Activated naive CD8-positive, alpha-beta T cell (primary cell): ENCODE data around the gene TRIM62.
"Not testable (repeated sequence)": the region's sequence is repeated elsewhere in the genome, so short reads cannot be mapped to it uniquely, and the experiment has no call there.

Experiments
- H3K27ac Mint-ChIP-seq: one replicate; pipeline ENCODE4 v1.8.0; 2021; ENCODE audit warnings: mixed read lengths
- H3K27me3 Mint-ChIP-seq: one replicate; pipeline ENCODE4 v1.8.0; 2021; ENCODE audit warnings: mixed read lengths
- H3K36me3 Mint-ChIP-seq: one replicate; pipeline ENCODE4 v1.8.0; 2021; ENCODE audit warnings: mixed read lengths
- H3K4me1 Mint-ChIP-seq: one replicate; pipeline ENCODE4 v1.8.0; 2021; ENCODE audit warnings: low read depth, mixed read lengths
- H3K4me3 Mint-ChIP-seq: one replicate; pipeline ENCODE4 v1.8.0; 2021; ENCODE audit warnings: mild to moderate bottlenecking, mixed read lengths
- H3K9me3 Mint-ChIP-seq: one replicate; pipeline ENCODE4 v1.8.0; 2021; ENCODE audit warnings: low read depth, mixed read lengths

TRIM62 gene

DNA sequence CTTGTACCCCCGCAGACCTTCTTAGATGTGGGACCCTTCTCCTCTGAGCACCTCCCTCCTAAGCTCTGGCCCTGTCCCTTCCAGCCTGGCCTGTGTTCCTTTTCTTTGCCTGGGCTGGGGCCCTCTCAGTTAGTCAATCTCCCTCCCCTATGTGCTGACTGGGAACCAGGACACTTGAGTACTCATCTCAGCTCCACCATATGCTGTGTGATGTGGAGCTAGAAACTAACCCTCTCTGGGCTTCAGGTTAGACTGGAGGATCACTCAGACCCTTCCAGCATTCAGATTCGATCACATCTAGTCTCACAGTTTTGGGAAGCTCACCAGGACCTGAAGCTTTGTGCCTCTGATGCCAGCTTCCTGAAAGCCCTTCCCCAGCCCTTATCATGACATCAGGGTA, 40.6 kb downstream of the TRIM62 start:
- no peak overlapping the region for H3K4me3 Mint-ChIP-seq
- no peaks in the 10 kb centered on the region for H3K9me3 Mint-ChIP-seq
- no peaks in the 10 kb centered on the region for H3K27me3 Mint-ChIP-seq
- no peak overlapping the region for H3K27ac Mint-ChIP-seq
- peaks cover 7% of the 10 kb centered on the region for H3K4me1 Mint-ChIP-seq
- H3K36me3 Mint-ChIP-seq, result no peaks in the 10 kb centered on the region

DNA sequence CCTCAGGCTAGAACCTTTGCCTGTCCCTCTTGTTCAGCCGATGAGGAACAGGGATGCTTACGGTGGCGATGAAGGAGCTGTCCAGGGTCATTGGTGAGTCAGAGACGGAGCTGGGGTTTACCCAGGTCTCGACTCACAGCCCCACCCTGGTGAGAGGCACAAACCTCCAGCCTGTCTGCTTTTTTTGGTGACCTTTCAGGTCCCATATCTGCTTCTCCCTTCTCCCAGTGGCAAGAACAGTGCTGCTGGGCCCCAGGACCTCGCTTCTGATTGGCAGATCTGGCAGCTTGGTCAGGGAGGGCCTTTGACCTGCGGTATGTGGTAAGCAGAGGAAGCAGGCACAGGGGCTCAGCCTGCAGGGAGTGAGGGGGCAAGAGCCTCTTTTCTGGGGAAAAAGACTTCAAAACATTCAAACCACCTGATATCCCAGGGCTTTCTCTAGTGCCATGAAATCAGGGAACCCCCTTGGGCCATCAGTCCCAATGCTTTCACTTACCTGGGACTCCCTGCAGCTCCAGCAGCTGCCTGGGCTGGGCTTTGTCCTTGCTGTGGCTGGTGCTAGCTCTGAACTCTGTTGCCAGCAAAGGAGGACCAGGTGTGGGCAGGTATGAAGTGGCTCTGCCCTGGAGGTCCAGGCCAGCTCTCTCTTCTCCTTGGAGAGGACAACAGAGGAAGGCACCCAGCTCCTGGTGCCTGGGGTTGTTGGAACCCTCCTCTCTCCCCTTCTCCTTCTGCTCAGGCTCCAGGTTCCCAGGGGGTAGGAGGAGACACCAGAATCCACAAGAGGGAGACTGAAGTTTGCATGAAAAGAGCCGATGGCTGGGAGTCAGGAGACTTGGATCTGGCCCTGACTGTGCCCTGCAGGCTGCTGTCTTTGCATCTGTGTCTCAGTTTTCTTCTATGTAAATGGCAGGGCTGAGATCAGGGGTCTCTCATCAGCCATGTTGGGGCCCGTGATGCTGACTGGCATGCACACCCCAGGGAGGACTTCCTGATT, 41.4 kb downstream of the TRIM62 start:
- peaks cover 8% of the 10 kb centered on the region for H3K4me1 Mint-ChIP-seq
- H3K27me3 Mint-ChIP-seq, result no peaks in the 10 kb centered on the region
- H3K4me3 Mint-ChIP-seq, result no peak overlapping the region
- no peaks in the 10 kb centered on the region for H3K9me3 Mint-ChIP-seq
- no peaks in the 10 kb centered on the region for H3K36me3 Mint-ChIP-seq
- no peak overlapping the region for H3K27ac Mint-ChIP-seq

DNA sequence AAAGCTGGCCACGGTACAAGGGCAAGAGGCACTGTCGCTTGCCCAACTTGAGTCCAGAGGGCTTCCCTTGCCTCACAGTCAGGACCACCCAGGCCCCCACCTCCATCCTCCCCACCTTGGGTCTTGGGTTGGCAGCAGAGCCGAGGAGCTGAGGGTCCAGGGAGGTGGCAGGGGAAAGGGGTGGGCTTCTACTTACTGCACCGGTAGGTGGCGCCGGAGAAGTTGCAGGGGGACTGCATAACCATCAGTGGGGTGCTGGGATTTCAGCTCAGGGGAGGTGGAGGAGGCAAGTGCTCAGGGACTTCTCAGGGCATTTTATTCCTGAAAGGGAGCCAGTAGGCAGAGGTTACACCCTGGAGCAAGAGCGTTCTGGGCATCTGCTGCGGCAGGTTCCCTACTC, 44.0 kb downstream of the TRIM62 start:
- Mint-ChIP-seq H3K27me3 (no peaks in the 10 kb centered on the region), H3K27ac (no peak overlapping the region), H3K4me1 (peaks cover 9% of the 10 kb centered on the region), H3K9me3 (no peaks in the 10 kb centered on the region), H3K36me3 (no peaks in the 10 kb centered on the region), H3K4me3 (no peak overlapping the region)

GRCh38 chr1:33136041-33136440, 45.8 kb downstream of the TRIM62 start:
- H3K27ac Mint-ChIP-seq, H3K36me3 Mint-ChIP-seq, H3K4me3 Mint-ChIP-seq, H3K4me1 Mint-ChIP-seq, H3K9me3 Mint-ChIP-seq, H3K27me3 Mint-ChIP-seq: not testable (repeated sequence)

GRCh38 chr1:33133478-33134105, 48.3 kb downstream of the TRIM62 start:
- no peaks in the 10 kb centered on the region for H3K9me3 Mint-ChIP-seq
- no peak overlapping the region for H3K27ac Mint-ChIP-seq
- peaks cover 2% of the 10 kb centered on the region for H3K36me3 Mint-ChIP-seq
- no peaks in the 10 kb centered on the region for H3K27me3 Mint-ChIP-seq
- peaks cover 26% of the 10 kb centered on the region for H3K4me1 Mint-ChIP-seq
- H3K4me3 Mint-ChIP-seq, result no peak overlapping the region

DNA sequence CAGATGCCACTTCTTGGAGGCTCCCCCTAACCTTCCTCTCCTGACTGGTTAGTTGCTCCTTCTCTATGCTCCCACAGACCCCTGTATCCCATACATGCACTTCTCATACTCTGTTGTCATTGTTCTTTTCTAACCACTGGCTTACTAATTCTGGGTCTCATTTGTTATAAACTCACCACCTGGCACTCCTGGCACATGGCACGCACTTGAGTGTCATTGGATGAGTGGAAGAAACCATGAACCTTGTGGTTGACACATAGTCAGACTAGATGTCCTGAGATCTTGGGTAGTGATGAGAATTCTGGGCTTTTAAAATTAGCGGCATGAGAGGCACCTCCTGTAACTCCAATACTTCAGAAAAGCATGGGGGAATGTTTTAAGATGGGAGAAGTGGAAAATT, 49.3 kb downstream of the TRIM62 start:
- Mint-ChIP-seq H3K4me1 (peaks cover 34% of the 10 kb centered on the region), H3K36me3 (peaks cover 2% of the 10 kb centered on the region), H3K4me3 (no peak overlapping the region), H3K27me3 (no peaks in the 10 kb centered on the region), H3K9me3 (no peaks in the 10 kb centered on the region), H3K27ac (peak overlapping the region; percentile 22)

GRCh38 chr1:33131191-33131590, 50.7 kb downstream of the TRIM62 start:
- Mint-ChIP-seq H3K4me1 (peaks cover 43% of the 10 kb centered on the region), H3K27me3 (no peaks in the 10 kb centered on the region), H3K9me3 (no peaks in the 10 kb centered on the region), H3K36me3 (peaks cover 2% of the 10 kb centered on the region), H3K4me3 (no peak overlapping the region), H3K27ac (no peak overlapping the region)

DNA sequence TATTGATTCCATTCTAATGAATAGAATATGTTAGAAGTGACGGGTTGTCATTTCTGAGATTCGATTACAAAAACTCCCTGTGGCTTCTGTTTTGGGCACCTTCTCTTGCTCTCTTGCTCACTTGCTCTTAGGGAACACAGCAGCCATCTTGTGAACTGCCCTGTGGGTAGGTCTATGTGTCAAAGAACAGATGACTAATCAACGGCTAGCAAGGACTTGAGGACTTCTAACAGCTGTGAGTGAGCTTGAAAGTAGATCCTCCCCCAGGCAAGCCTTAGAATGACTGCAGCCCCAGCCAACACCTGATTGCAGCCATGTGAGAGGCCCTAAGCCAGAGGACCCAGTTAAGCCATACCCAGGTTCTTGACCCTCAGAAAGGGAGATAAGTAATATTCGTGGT, 51.5 kb downstream of the TRIM62 start:
- Mint-ChIP-seq H3K27me3 (no peaks in the 10 kb centered on the region), H3K4me1 (peaks cover 49% of the 10 kb centered on the region), H3K27ac (peak overlapping the region; percentile 18), H3K9me3 (no peaks in the 10 kb centered on the region), H3K36me3 (peaks cover 7% of the 10 kb centered on the region), H3K4me3 (no peak overlapping the region)

- Mint-ChIP-seq H3K36me3 (peaks cover 9% of the 10 kb centered on the region), H3K27ac (peak overlapping the region; percentile 76), H3K27me3 (no peaks in the 10 kb centered on the region), H3K4me1 (peaks cover 51% of the 10 kb centered on the region), H3K4me3 (peak overlapping the region; percentile 70), H3K9me3 (no peaks in the 10 kb centered on the region)
These were observed 53.1 kb downstream of the TRIM62 start for GRCh38 chr1:33128781-33129180.

- Mint-ChIP-seq H3K9me3 (no peaks in the 10 kb centered on the region), H3K27me3 (no peaks in the 10 kb centered on the region), H3K36me3 (peaks cover 7% of the 10 kb centered on the region), H3K4me1 (peaks cover 48% of the 10 kb centered on the region), H3K4me3 (peak overlapping the region; percentile 96), H3K27ac (peak overlapping the region; percentile 97)
These were observed 54.6 kb downstream of the TRIM62 start for GRCh38 chr1:33127001-33127823.

- no peaks in the 10 kb centered on the region for H3K9me3 Mint-ChIP-seq
- H3K27ac Mint-ChIP-seq, result peak overlapping the region; percentile 97
- H3K4me1 Mint-ChIP-seq, result peaks cover 48% of the 10 kb centered on the region
- H3K36me3 Mint-ChIP-seq, result peaks cover 7% of the 10 kb centered on the region
- H3K4me3 Mint-ChIP-seq, result peak overlapping the region; percentile 96
- H3K27me3 Mint-ChIP-seq, result no peaks in the 10 kb centered on the region
These were observed 55.3 kb downstream of the TRIM62 start for GRCh38 chr1:33126411-33127000.

DNA sequence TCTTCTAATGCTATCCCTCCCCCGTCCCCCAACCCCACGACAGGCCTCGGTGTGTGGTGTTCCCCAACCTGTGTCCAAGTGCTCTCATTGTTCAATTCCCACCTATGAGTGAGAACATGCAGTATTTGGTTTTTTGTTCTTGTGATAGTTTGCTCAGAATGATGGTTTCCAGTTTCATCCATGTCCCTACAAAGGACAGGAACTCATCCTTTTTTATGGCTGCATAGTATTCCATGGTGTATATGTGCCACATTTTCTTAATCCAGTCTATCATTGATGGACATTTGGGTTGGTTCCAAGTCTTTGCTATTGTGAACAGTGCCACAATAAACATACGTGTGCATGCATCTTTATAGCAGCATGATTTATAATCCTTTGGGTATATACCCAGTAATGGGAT, 57.2 kb downstream of the TRIM62 start:
- not testable (repeated sequence) for H3K36me3 Mint-ChIP-seq, H3K9me3 Mint-ChIP-seq, H3K4me3 Mint-ChIP-seq, H3K27ac Mint-ChIP-seq, H3K27me3 Mint-ChIP-seq
- H3K4me1 Mint-ChIP-seq, result peaks cover 38% of the 10 kb centered on the region

- Mint-ChIP-seq H3K4me3 (no peak overlapping the region), H3K4me1 (peaks cover 24% of the 10 kb centered on the region), H3K27ac (no peak overlapping the region), H3K36me3 (peaks cover 7% of the 10 kb centered on the region), H3K9me3 (no peaks in the 10 kb centered on the region), H3K27me3 (no peaks in the 10 kb centered on the region)
These were observed 58.6 kb downstream of the TRIM62 start for GRCh38 chr1:33123266-33123665.

DNA sequence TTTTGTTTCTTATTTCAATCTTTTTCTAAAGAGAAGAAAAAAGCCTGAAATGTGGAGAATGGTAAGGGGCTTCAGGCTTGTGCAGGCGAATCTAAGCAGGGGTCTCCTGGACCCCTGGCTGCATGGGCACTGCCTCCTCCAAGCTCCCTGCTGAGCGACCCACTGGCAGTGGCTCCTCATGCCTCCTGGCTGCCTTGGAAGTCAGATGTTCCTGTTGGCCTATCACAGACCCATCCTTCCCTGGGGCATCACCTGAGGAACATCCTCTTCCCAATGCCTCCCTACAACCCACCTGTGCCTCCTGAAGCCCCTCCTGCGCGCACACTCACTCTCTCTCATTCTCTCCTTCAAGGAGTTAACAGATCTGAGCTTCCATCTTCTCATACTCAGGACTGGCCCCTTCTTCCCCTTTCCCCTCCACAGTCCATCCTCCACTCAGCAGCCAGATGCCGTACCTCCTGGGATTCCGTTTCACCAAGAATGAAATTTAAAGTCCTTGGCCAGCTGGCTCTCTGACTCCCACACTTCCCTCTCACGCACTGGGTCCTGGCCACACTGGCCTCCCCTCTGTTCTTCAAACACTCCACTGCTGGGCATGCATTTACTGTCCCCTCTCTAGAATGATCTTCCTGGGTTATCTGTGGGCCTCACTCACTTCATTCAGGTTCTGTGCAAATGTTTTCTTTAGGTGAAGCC, 59.2 kb downstream of the TRIM62 start:
- H3K27ac Mint-ChIP-seq, result no peak overlapping the region
- H3K36me3 Mint-ChIP-seq, result peaks cover 7% of the 10 kb centered on the region
- no peaks in the 10 kb centered on the region for H3K27me3 Mint-ChIP-seq
- no peaks in the 10 kb centered on the region for H3K9me3 Mint-ChIP-seq
- peaks cover 20% of the 10 kb centered on the region for H3K4me1 Mint-ChIP-seq
- H3K4me3 Mint-ChIP-seq, result no peak overlapping the region
